K562 (cell line): ENCODE measurements around the gene TFE3. TPM values are rescaled to one million over a fixed set of nuclear protein-coding genes. Genes with fewer than 3 reads are reported as not detected.

ENCODE experiments used
- CAMTA2 ChIP-seq: fragments of 250-450 bp; sonication (Bioruptor Pico); conservative IDR thresholded peaks from 2 replicates; pipeline ENCODE4 v1.5.1; 2022
- CREM ChIP-seq: IDR thresholded peaks from 2 replicates; pipeline ENCODE4 v1.6.1; 2014; ENCODE audit warnings: antibody characterized with exemption, low read depth
- DNMT1 ChIP-seq: fragments of 450-650 bp; IDR thresholded peaks from 2 replicates; pipeline ENCODE4 v1.6.1; 2016; ENCODE audit warnings: antibody characterized with exemption, mild to moderate bottlenecking
- KHSRP ChIP-seq: fragments of 450-650 bp; IDR thresholded peaks from 2 replicates; pipeline ENCODE4 v1.6.1; 2017
- NCOR1 ChIP-seq: fragments of 450-650 bp; IDR thresholded peaks from 2 replicates; pipeline ENCODE4 v1.6.1; 2016; ENCODE audit warnings: mild to moderate bottlenecking, moderate library complexity
- NR2C1 ChIP-seq, 2 experiments: fragments of 450-650 bp; IDR thresholded peaks; 2 replicates each; pipeline ENCODE4 v1.6.1; 2017; ENCODE audit warnings: mild to moderate bottlenecking in 2 of 2, antibody characterized with exemption in 1 of 2, inconsistent platforms in 1 of 2, missing compliant biosample characterization in 1 of 2, missing genetic modification characterization in 1 of 2
- POLR2B ChIP-seq: fragments of 450-650 bp; IDR thresholded peaks from 2 replicates; pipeline ENCODE4 v1.6.1; 2018; ENCODE audit warnings: low read depth; ENCODE audit not compliant: partially characterized antibody
- SMARCA5 ChIP-seq: fragments of 450-650 bp; IDR thresholded peaks from 2 replicates; pipeline ENCODE4 v1.6.1; 2016
- TCF3 ChIP-seq: sonication (generic); formaldehyde crosslinking; IDR thresholded peaks from 2 replicates; pipeline ENCODE4 v1.4.0; 2020; ENCODE audit warnings: mild to moderate bottlenecking, missing genetic modification reagents
- ZC3H11A ChIP-seq: IDR thresholded peaks from 2 replicates; pipeline ENCODE4 v1.6.1; 2012; ENCODE audit warnings: low read depth, low read length, improper control_type of control experiment
- ZKSCAN1 ChIP-seq: fragments of 150-350 bp; IDR thresholded peaks from 2 replicates; pipeline ENCODE4 v1.6.1; 2016; ENCODE audit warnings: low read depth, low read length
- ZNF12 ChIP-seq: sonication (generic); formaldehyde crosslinking; IDR thresholded peaks from 2 replicates; pipeline ENCODE4 v1.4.0; 2020; ENCODE audit warnings: mild to moderate bottlenecking, missing genetic modification reagents
- ZNF224 ChIP-seq: sonication (generic); formaldehyde crosslinking; IDR thresholded peaks from 2 replicates; pipeline ENCODE4 v1.8.0; 2022; ENCODE audit warnings: mild to moderate bottlenecking, missing genetic modification reagents
- polyA plus RNA-seq, 8 experiments: library from polyadenylated mRNA; depleted of rRNA in 4 of 8; stranded (reverse) in 5 of 8; unstranded in 3 of 8; fragments of >200 nt; fragmentation: Nextera tagmentation in 2 of 8; fragmentation: Illumina TruSeq in 1 of 8; extraction: Ambion mirVana in 2 of 8; extraction: Trizol in 1 of 8; gene quantifications; 2 replicates each; pipeline versions ENCODE4 v1.2.1 to v1.2.3, GENCODE V29; 2011 to 2014; ENCODE audit warnings: inconsistent platforms in 1 of 8, missing spikeins in 1 of 8
- total RNA-seq, 7 experiments: library from RNA; depleted of rRNA in 6 of 7; stranded (reverse); fragments of >200 nt in 6 of 7; fragmentation: Illumina TruSeq in 2 of 7; extraction: Trizol in 2 of 7; gene quantifications; 2 replicates each; pipeline versions ENCODE4 v1.2.1 to v1.2.3, GENCODE V29; 2011 to 2021; ENCODE audit warnings: low replicate concordance in 1 of 7
- TF ChIP-seq, protein P1 (sequence below): fragments of 450-650 bp; IDR thresholded peaks from 2 replicates; pipeline ENCODE4 v1.6.1; 2016; ENCODE audit warnings: borderline replicate concordance
- TF ChIP-seq, protein P2 (sequence below): fragments of 250-450 bp; sonication (Bioruptor Pico); IDR thresholded peaks from 2 replicates; pipeline ENCODE4 v1.4.0; 2020
- TF ChIP-seq, protein P3 (sequence below): fragments of 450-650 bp; IDR thresholded peaks from 2 replicates; pipeline ENCODE4 v1.6.1; 2018; ENCODE audit warnings: mild to moderate bottlenecking, low read depth; ENCODE audit not compliant: partially characterized antibody
- TF ChIP-seq, protein P4 (sequence below): sonication (generic); formaldehyde crosslinking; IDR thresholded peaks from 2 replicates; pipeline ENCODE4 v1.8.0; 2022; ENCODE audit warnings: mild to moderate bottlenecking, missing genetic modification reagents, borderline replicate concordance

TFE3 gene
- total and polyA plus RNA-seq, 9 of the 15 experiments (the other 6 are each of a cell fraction or from before 2014, with no cell fraction given): 1.9 to 20.3 (median 11.9) TPM

DNA sequence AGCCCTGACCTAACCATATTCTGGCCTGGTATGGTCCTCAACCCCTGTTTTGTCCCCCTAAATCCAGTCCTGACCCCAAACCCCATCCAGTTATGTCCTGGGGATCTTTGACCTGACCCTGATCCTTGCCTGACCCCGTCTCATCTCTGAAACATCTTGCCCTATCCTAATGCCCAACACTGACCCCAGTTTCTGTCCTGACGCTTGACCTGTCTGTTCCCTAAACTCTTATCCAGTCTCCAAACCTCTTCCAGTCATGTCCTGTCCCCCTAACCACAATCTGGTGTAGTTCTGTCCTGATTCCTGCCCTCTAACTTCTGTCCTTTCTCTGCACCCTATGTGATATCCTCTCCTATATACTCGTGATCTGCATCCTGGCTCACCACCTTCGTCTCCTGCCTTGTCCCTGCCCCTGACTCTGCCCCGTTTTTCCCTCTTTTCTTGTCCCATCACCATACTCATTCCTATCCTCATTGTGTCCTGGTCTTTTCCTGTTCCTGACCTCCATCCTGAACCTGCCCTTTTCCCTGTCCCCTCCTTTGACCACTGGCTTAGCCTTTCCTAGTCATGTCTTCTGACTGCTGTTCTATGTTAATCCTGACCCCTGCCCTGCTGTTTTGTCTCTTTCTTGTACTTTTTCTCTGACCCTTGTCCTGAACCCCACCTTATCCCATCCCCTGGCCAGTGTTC, 11.1 kb upstream of the TFE3 start (continued):
- TF ChIP-seq, protein P1, sequence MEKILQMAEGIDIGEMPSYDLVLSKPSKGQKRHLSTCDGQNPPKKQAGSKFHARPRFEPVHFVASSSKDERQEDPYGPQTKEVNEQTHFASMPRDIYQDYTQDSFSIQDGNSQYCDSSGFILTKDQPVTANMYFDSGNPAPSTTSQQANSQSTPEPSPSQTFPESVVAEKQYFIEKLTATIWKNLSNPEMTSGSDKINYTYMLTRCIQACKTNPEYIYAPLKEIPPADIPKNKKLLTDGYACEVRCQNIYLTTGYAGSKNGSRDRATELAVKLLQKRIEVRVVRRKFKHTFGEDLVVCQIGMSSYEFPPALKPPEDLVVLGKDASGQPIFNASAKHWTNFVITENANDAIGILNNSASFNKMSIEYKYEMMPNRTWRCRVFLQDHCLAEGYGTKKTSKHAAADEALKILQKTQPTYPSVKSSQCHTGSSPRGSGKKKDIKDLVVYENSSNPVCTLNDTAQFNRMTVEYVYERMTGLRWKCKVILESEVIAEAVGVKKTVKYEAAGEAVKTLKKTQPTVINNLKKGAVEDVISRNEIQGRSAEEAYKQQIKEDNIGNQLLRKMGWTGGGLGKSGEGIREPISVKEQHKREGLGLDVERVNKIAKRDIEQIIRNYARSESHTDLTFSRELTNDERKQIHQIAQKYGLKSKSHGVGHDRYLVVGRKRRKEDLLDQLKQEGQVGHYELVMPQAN: no peak
- TF ChIP-seq CREM (no peak), SMARCA5 (peak; percentile 68; the same call in 1 of the 2 replicates), TCF3 (no peak), NR2C1 (IDR thresholded peaks at IDR 0.05) (peak; percentile 72), NR2C1 (tag; IDR thresholded peaks at IDR 0.05) (no peak), ZNF12 (CRISPR knock-in tag) (no peak), KHSRP (no peak), NCOR1 (no peak), POLR2B (no peak), ZC3H11A (no peak), CAMTA2 (no peak), ZNF224 (CRISPR knock-in tag) (no peak), DNMT1 (no peak), ZKSCAN1 (no peak)
- TF ChIP-seq, protein P2, sequence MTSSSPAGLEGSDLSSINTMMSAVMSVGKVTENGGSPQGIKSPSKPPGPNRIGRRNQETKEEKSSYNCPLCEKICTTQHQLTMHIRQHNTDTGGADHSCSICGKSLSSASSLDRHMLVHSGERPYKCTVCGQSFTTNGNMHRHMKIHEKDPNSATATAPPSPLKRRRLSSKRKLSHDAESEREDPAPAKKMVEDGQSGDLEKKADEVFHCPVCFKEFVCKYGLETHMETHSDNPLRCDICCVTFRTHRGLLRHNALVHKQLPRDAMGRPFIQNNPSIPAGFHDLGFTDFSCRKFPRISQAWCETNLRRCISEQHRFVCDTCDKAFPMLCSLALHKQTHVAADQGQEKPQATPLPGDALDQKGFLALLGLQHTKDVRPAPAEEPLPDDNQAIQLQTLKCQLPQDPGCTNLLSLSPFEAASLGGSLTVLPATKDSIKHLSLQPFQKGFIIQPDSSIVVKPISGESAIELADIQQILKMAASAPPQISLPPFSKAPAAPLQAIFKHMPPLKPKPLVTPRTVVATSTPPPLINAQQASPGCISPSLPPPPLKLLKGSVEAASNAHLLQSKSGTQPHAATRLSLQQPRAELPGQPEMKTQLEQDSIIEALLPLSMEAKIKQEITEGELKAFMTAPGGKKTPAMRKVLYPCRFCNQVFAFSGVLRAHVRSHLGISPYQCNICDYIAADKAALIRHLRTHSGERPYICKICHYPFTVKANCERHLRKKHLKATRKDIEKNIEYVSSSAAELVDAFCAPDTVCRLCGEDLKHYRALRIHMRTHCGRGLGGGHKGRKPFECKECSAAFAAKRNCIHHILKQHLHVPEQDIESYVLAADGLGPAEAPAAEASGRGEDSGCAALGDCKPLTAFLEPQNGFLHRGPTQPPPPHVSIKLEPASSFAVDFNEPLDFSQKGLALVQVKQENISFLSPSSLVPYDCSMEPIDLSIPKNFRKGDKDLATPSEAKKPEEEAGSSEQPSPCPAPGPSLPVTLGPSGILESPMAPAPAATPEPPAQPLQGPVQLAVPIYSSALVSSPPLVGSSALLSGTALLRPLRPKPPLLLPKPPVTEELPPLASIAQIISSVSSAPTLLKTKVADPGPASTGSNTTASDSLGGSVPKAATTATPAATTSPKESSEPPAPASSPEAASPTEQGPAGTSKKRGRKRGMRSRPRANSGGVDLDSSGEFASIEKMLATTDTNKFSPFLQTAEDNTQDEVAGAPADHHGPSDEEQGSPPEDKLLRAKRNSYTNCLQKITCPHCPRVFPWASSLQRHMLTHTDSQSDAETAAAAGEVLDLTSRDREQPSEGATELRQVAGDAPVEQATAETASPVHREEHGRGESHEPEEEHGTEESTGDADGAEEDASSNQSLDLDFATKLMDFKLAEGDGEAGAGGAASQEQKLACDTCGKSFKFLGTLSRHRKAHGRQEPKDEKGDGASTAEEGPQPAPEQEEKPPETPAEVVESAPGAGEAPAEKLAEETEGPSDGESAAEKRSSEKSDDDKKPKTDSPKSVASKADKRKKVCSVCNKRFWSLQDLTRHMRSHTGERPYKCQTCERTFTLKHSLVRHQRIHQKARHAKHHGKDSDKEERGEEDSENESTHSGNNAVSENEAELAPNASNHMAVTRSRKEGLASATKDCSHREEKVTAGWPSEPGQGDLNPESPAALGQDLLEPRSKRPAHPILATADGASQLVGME (CRISPR knock-in tag): no peak
- TF ChIP-seq, protein P3, sequence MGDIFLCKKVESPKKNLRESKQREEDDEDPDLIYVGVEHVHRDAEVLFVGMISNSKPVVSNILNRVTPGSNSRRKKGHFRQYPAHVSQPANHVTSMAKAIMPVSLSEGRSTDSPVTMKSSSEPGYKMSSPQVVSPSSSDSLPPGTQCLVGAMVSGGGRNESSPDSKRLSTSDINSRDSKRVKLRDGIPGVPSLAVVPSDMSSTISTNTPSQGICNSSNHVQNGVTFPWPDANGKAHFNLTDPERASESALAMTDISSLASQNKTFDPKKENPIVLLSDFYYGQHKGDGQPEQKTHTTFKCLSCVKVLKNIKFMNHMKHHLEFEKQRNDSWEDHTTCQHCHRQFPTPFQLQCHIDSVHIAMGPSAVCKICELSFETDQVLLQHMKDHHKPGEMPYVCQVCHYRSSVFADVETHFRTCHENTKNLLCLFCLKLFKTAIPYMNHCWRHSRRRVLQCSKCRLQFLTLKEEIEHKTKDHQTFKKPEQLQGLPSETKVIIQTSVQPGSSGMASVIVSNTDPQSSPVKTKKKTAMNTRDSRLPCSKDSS: peak; percentile 57
- TF ChIP-seq, protein P4, sequence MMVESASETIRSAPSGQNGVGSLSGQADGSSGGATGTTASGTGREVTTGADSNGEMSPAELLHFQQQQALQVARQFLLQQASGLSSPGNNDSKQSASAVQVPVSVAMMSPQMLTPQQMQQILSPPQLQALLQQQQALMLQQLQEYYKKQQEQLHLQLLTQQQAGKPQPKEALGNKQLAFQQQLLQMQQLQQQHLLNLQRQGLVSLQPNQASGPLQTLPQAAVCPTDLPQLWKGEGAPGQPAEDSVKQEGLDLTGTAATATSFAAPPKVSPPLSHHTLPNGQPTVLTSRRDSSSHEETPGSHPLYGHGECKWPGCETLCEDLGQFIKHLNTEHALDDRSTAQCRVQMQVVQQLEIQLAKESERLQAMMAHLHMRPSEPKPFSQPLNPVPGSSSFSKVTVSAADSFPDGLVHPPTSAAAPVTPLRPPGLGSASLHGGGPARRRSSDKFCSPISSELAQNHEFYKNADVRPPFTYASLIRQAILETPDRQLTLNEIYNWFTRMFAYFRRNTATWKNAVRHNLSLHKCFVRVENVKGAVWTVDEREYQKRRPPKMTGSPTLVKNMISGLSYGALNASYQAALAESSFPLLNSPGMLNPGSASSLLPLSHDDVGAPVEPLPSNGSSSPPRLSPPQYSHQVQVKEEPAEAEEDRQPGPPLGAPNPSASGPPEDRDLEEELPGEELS (CRISPR knock-in tag): no peak
